ENCODE results near the gene TSPO. TPM values are rescaled to one million over a fixed set of nuclear protein-coding genes. Genes with fewer than 3 reads are reported as not detected.

TSPO gene
- total RNA-seq, 2 donors from 2014 or later = 266 to 426 TPM

- Histone ChIP-seq H3K9ac (ENCODE audit: low read depth in 2 of 2, low read length in 2 of 2) (peak within 1 kb of the TSS; percentile 74 to 80), H3K36me3 (no peaks in the 10 kb centered on the region), H3K27ac (peak within 1 kb of the TSS; percentile 43), H3K9me3 (no peaks in the 10 kb centered on the region), H3K4me3 (peak within 1 kb of the TSS; percentile 93), H3K4me1 (peaks cover 7% of the 10 kb centered on the region), H3K27me3 (peaks cover 7% of the 10 kb centered on the region)
- intact Hi-C loops (cut with DNase I) = no loop called here
- peak; percentile 72 for DNase-seq
- no peak for TF ChIP-seq CTCF (IDR thresholded peaks at IDR 0.05)
Observed at GRCh38 chr22:43110444-43110926, 40.9 kb upstream of the TSPO start, which contains the start of gene BIK. TSS of gene BIK (plus strand) at chr22:43110750. CDS start at chr22:43124023, 13,273 bp downstream.

GRCh38 chr22:43110927-43111623, 40.3 kb upstream of the TSPO start:
- peaks cover 7% of the 10 kb centered on the region for H3K27me3 ChIP-seq
- no peak for TF ChIP-seq CTCF (IDR thresholded peaks at IDR 0.05)
- H3K4me3 ChIP-seq = peak overlapping the region; percentile 93
- intact Hi-C loops (cut with DNase I) = no loop called here
- H3K9me3 ChIP-seq = no peaks in the 10 kb centered on the region
- H3K4me1 ChIP-seq = peaks cover 7% of the 10 kb centered on the region
- peak overlapping the region; percentile 43 for H3K27ac ChIP-seq
- peak; percentile 50 for DNase-seq
- no peaks in the 10 kb centered on the region for H3K36me3 ChIP-seq
- peak overlapping the region; percentile 74 to 80 for H3K9ac ChIP-seq (ENCODE audit: low read depth in 2 of 2, low read length in 2 of 2)

GRCh38 chr22:43113526-43114251, 37.7 kb upstream of the TSPO start:
- Histone ChIP-seq H3K4me1 (peaks cover 15% of the 10 kb centered on the region), H3K4me3 (no peak overlapping the region), H3K9me3 (no peaks in the 10 kb centered on the region), H3K36me3 (no peaks in the 10 kb centered on the region), H3K27ac (no peak overlapping the region), H3K27me3 (peaks cover 7% of the 10 kb centered on the region), H3K9ac (ENCODE audit: low read depth in 2 of 2, low read length in 2 of 2) (peak overlapping the region in 1 of 2 donors; percentile 4)
- TF ChIP-seq CTCF (IDR thresholded peaks at IDR 0.05) = no peak
- no peak for DNase-seq
- intact Hi-C loops (cut with DNase I) = no loop called here

- H3K27me3 ChIP-seq = peaks cover 7% of the 10 kb centered on the region
- H3K4me1 ChIP-seq = peaks cover 26% of the 10 kb centered on the region
Observed at GRCh38 chr22:43114958-43115357, 36.4 kb upstream of the TSPO start.

More at GRCh38 chr22:43114958-43115357, 36.4 kb upstream of the TSPO start:
- no peaks in the 10 kb centered on the region for H3K9me3 ChIP-seq
- intact Hi-C loops (cut with DNase I) = no loop called here
- no peak overlapping the region for H3K4me3 ChIP-seq
- no peak for TF ChIP-seq CTCF (IDR thresholded peaks at IDR 0.05)
- DNase-seq = peak; percentile 91
- peak overlapping the region in 1 of 2 donors; percentile 38 for H3K9ac ChIP-seq (ENCODE audit: low read depth in 2 of 2, low read length in 2 of 2)
- no peaks in the 10 kb centered on the region for H3K36me3 ChIP-seq
- H3K27ac ChIP-seq = peak overlapping the region; percentile 55

Data from colonic mucosa (tissue), 4 donors.